Karpas-422 (cell line): ENCODE results near the gene DKC1. TPM values are rescaled to one million over a fixed set of nuclear protein-coding genes. Genes with fewer than 3 reads are reported as not detected.

Source experiments
- DNase-seq: peaks from one replicate; pipeline ENCODE4 v3.0.0-alpha.2; 2015
- H2AFZ ChIP-seq: fragments of 200-600 bp; sonication (generic); 2 replicates; pipeline ENCODE4 v1.6.1; 2014; ENCODE audit warnings: antibody characterized with exemption, low read length, mixed read lengths
- H3K27ac ChIP-seq: fragments of 200-600 bp; sonication (generic); 2 replicates; pipeline ENCODE4 v1.5.1; 2014; ENCODE audit warnings: mild to moderate bottlenecking, low read length, moderate library complexity
- H3K27me3 ChIP-seq: fragments of 200-600 bp; sonication (generic); 2 replicates; pipeline ENCODE4 v1.6.1; 2014; ENCODE audit warnings: low read length, mixed read lengths
- H3K36me3 ChIP-seq: fragments of 200-600 bp; sonication (generic); 2 replicates; pipeline ENCODE4 v1.6.1; 2014; ENCODE audit warnings: low read length, mixed read lengths; ENCODE audit not compliant: insufficient read depth
- H3K4me1 ChIP-seq: fragments of 200-600 bp; sonication (generic); 2 replicates; pipeline ENCODE4 v1.6.1; 2014; ENCODE audit warnings: mild to moderate bottlenecking, low read length, mixed read lengths
- H3K4me2 ChIP-seq: fragments of 200-600 bp; sonication (generic); 2 replicates; pipeline ENCODE4 v1.6.1; 2014; ENCODE audit warnings: low read length, low read depth, mild to moderate bottlenecking; ENCODE audit not compliant: poor library complexity, severe bottlenecking
- H3K4me3 ChIP-seq: fragments of 200-600 bp; sonication (generic); 2 replicates; pipeline ENCODE4 v1.5.1; 2014; ENCODE audit warnings: mild to moderate bottlenecking, antibody characterized with exemption, low read length, mixed read lengths
- H3K79me2 ChIP-seq: fragments of 200-600 bp; sonication (generic); 2 replicates; pipeline ENCODE4 v1.6.1; 2014; ENCODE audit warnings: mild to moderate bottlenecking, low read length, mixed read lengths
- H3K9ac ChIP-seq: fragments of 200-600 bp; sonication (generic); 2 replicates; pipeline ENCODE4 v1.6.0; 2014; ENCODE audit warnings: low read length
- H3K9me2 ChIP-seq: fragments of 200-600 bp; sonication (generic), shearing (Covaris generic); replicated peaks from 2 replicates; pipeline ENCODE4 v1.6.0; 2014; ENCODE audit warnings: mild to moderate bottlenecking, low read length, moderate library complexity; ENCODE audit not compliant: insufficient read depth
- H3K9me3 ChIP-seq: fragments of 300-700, 200-600 bp; sonication (generic); 2 replicates; pipeline ENCODE4 v1.6.1; 2014; ENCODE audit warnings: low read length, mixed read lengths
- H4K20me1 ChIP-seq: fragments of 200-600 bp; sonication (generic); 2 replicates; pipeline ENCODE4 v1.6.1; 2014; ENCODE audit warnings: mild to moderate bottlenecking, antibody characterized with exemption, low read length, low read depth; ENCODE audit not compliant: insufficient read depth
- total RNA-seq: library from RNA; depleted of rRNA; stranded (reverse); fragments of >200 nt; shearing (Covaris generic); gene quantifications from 2 replicates; pipeline ENCODE4 v1.2.3, GENCODE V29; 2014; ENCODE audit warnings: low replicate concordance

Gene DKC1
- total RNA-seq, 1 experiment from 2014 or later: 58.6 TPM

DNA sequence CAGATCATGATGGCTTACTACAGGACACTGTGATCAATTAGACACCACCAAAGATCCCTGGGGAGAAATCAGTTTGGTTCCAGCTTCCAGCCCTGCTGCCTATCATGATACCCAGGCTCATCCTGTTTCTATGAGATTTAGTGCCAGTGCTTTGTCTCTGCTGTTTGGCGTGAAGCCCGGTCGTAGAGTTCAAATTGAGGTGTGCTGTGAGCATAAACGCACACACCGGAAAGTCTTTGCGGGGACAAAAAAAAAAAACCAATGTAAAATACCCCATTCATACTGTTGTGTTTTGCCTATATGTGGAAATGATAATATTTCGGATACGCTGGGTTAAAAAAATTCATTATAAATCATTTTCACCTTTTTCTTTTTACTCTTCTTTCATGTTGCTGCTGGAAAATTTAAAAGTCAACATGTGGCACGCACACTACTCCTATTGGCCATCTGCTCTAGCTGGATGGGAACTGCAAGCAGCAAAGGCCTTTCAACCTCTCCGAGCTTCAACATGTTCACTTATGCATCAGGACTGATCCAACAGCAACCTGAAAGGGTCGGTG is 607 bp upstream of the DKC1 start:
- DNase-seq: no peak
- H3K9ac ChIP-seq: peak overlapping the region; percentile 71

DNA sequence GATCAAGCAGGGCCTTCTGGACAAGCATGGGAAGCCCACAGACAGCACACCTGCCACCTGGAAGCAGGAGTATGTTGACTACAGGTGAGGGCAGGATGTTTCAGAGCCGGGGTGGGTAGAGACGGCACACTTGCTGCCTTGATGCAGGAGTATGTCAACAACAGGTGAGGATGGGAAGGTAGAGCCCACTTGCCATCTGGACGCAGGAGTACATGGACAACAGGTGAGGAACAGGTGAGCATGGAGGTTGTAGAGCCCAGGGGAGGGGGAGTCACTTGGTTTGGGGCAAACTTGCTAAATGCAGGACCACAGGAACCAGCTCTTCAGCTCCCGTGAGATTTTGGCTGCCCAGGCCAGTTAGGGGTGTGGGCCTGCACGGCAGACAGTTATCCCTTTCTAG is 12.0 kb downstream of the DKC1 start:
- no peaks in the 10 kb centered on the region for H3K27me3 ChIP-seq
- no peaks in the 10 kb centered on the region for H3K4me1 ChIP-seq
- no peak for DNase-seq
- H3K4me3 ChIP-seq: no peak overlapping the region
- H2AFZ ChIP-seq: no peak overlapping the region
- H3K36me3 ChIP-seq: peaks cover 20% of the 10 kb centered on the region; the same call in 1 of the 2 replicates
- H3K9me2 ChIP-seq: no peaks in the 10 kb centered on the region
- no peak overlapping the region for H3K9ac ChIP-seq
- H3K79me2 ChIP-seq: 0 out of 2 replicates have a peak, but pooled peaks cover 3% of the 10 kb centered on the region
- no peaks in the 10 kb centered on the region for H3K9me3 ChIP-seq
- no peak overlapping the region for H3K4me2 ChIP-seq
- peaks cover 14% of the 10 kb centered on the region; the same call in 1 of the 2 replicates for H4K20me1 ChIP-seq
- no peak overlapping the region for H3K27ac ChIP-seq

More for the DNA sequence above, 607 bp upstream of the DKC1 start:
- Histone ChIP-seq H3K9me3 (no peaks in the 10 kb centered on the region), H3K27me3 (no peaks in the 10 kb centered on the region), H3K9me2 (no peaks in the 10 kb centered on the region), H3K79me2 (peaks cover 31% of the 10 kb centered on the region), H3K4me1 (peaks cover 14% of the 10 kb centered on the region), H2AFZ (0 out of 2 replicates have a peak overlapping the region, but pooled peaks have one; percentile 73), H3K4me3 (peak overlapping the region; percentile 65), H3K4me2 (peak overlapping the region; percentile 76), H3K36me3 (peaks cover 23% of the 10 kb centered on the region), H4K20me1 (peaks cover 9% of the 10 kb centered on the region; the same call in 1 of the 2 replicates), H3K27ac (peak overlapping the region; percentile 75)

DNA sequence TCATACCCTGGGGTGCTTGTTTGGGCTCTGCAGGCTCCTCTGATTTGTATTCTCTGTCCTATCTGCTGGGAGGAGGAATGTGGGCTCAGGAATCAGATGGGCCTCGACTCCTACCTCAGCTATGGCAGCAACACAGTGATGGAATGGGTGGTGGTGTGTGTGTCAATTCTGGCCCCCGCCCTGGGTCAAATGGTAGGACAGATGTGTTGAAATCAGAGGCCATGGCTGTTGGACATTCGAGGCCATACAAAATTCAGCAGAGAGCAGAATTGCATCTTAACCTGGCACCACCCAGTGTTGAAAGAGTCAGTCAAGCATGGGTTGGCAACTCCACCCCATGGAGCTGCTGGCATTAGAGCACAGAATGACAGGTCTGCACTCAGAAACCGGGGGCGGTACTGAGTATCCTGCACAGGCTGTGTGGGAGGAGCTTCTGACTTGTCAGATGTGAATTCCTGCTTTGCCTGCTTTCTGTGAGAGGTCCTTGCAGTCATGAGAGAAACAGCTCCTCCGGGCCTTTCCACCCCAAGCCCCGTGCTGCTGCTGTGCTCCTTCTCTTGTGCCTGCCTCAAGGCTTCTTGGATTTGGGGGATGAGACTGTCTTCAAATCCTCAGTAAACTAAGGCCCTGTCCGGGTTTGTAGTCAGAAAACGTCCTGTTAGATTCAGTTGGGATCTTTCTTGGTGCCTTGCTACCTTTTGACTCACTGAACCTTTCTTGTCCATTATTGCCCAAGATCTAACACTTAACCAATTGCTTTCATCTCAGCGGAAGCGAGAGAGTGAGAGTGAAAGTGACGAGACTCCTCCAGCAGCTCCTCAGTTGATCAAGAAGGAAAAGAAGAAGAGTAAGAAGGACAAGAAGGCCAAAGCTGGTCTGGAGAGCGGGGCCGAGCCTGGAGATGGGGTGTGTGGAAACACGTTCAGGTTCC is 13.0 kb downstream of the DKC1 start:
- peaks cover 18% of the 10 kb centered on the region; the same call in 1 of the 2 replicates for H3K36me3 ChIP-seq
- no peaks in the 10 kb centered on the region for H3K9me2 ChIP-seq

DNA sequence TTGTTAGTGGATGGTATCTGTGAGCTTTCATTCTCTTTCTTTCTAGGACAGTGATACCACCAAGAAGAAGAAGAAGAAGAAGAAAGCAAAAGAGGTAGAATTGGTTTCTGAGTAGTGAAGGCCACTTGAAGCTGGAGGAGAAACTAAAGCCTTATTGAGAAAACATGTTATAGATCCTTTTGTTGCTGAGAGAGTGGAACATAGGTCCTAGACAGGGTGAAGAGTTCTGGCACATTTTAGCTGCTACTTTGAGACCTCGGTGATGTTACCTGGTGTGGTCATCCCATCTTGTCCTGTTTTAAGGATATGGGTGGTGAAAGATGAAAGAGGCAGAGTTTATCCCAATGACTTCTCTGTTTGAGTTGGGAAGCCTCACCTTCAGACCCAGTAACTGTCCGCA is 14.1 kb downstream of the DKC1 start:
- H3K27me3 ChIP-seq: no peaks in the 10 kb centered on the region
- H3K36me3 ChIP-seq: peaks cover 15% of the 10 kb centered on the region; the same call in 1 of the 2 replicates
- no peak overlapping the region for H3K9ac ChIP-seq
- DNase-seq: no peak
- H3K4me3 ChIP-seq: no peak overlapping the region
- no peaks in the 10 kb centered on the region for H3K9me3 ChIP-seq
- H4K20me1 ChIP-seq: peaks cover 9% of the 10 kb centered on the region; the same call in 1 of the 2 replicates
- no peak overlapping the region for H2AFZ ChIP-seq
- H3K9me2 ChIP-seq: no peaks in the 10 kb centered on the region
- no peak overlapping the region for H3K4me2 ChIP-seq
- no peaks in the 10 kb centered on the region for H3K4me1 ChIP-seq
- H3K27ac ChIP-seq: no peak overlapping the region
- H3K79me2 ChIP-seq: no peaks in the 10 kb centered on the region

More for the DNA sequence above, 13.0 kb downstream of the DKC1 start:
- Histone ChIP-seq H2AFZ (no peak overlapping the region), H3K4me1 (no peaks in the 10 kb centered on the region), H3K27me3 (no peaks in the 10 kb centered on the region), H3K4me2 (no peak overlapping the region), H3K79me2 (no peaks in the 10 kb centered on the region), H3K9me3 (no peaks in the 10 kb centered on the region), H3K4me3 (no peak overlapping the region), H4K20me1 (peaks cover 14% of the 10 kb centered on the region; the same call in 1 of the 2 replicates), H3K27ac (no peak overlapping the region), H3K9ac (no peak overlapping the region)
- DNase-seq: no peak

DNA sequence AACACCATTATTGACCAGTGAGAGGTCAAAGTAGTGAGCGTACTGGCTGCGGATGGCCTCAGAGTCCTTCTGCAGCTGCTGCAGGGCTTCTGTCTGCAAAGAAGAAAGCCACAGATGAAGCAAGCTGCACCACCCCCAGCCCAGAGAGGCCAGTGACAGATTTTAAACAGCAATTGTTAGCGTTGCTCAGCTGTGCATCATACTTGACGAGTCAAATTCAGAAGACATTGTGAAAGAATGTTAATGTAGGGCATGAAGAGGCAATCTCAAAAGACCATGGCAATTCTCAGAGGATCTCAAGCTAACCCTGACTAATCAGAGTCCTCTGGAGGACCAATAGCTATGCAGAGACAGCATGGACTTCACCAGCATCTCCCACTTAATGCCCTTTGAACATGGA is 16.6 kb downstream of the DKC1 start:
- H3K4me1 ChIP-seq: peaks cover 6% of the 10 kb centered on the region; the same call in 1 of the 2 replicates
- no peaks in the 10 kb centered on the region for H3K9me3 ChIP-seq
- H2AFZ ChIP-seq: no peak overlapping the region
- H3K4me2 ChIP-seq: no peak overlapping the region
- no peaks in the 10 kb centered on the region; the same call in 1 of the 2 replicates for H4K20me1 ChIP-seq
- no peak overlapping the region for H3K9ac ChIP-seq
- H3K9me2 ChIP-seq: no peaks in the 10 kb centered on the region
- peaks cover 6% of the 10 kb centered on the region; the same call in 1 of the 2 replicates for H3K36me3 ChIP-seq
- H3K4me3 ChIP-seq: no peak overlapping the region
- H3K27ac ChIP-seq: no peak overlapping the region
- no peaks in the 10 kb centered on the region for H3K27me3 ChIP-seq
- no peaks in the 10 kb centered on the region for H3K79me2 ChIP-seq
- DNase-seq: no peak

DNA sequence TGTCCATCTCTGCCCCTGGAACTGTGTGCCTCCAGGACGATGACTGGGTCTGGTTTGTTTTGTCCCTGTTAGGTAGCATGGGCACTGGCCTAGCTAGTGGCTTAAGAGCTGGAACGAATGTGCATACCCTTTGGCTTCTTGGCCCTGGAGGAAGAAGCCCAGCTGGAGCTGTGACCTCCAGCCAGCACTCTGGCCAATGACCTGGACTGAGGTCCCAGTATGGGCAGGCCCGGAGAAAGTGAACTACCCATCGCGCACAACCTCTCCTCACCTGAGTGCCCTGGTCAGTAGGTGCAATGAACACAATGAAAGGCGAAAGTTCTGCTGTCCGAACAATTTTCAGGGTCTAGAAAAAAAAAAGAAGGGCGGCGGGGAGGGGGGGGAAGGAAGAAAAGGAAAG is 18.3 kb downstream of the DKC1 start:
- H2AFZ ChIP-seq: no peak overlapping the region
- no peaks in the 10 kb centered on the region for H3K9me3 ChIP-seq
- H3K4me1 ChIP-seq: peaks cover 6% of the 10 kb centered on the region; the same call in 1 of the 2 replicates
- H3K4me3 ChIP-seq: no peak overlapping the region
- H3K9me2 ChIP-seq: no peaks in the 10 kb centered on the region
- no peaks in the 10 kb centered on the region for H3K27me3 ChIP-seq
- no peaks in the 10 kb centered on the region for H3K79me2 ChIP-seq
- no peak overlapping the region for H3K4me2 ChIP-seq
- DNase-seq: no peak
- peaks cover under 1% of the 10 kb centered on the region; the same call in 1 of the 2 replicates for H3K36me3 ChIP-seq
- no peaks in the 10 kb centered on the region; the same call in 1 of the 2 replicates for H4K20me1 ChIP-seq
- H3K9ac ChIP-seq: no peak overlapping the region
- no peak overlapping the region for H3K27ac ChIP-seq

DNA sequence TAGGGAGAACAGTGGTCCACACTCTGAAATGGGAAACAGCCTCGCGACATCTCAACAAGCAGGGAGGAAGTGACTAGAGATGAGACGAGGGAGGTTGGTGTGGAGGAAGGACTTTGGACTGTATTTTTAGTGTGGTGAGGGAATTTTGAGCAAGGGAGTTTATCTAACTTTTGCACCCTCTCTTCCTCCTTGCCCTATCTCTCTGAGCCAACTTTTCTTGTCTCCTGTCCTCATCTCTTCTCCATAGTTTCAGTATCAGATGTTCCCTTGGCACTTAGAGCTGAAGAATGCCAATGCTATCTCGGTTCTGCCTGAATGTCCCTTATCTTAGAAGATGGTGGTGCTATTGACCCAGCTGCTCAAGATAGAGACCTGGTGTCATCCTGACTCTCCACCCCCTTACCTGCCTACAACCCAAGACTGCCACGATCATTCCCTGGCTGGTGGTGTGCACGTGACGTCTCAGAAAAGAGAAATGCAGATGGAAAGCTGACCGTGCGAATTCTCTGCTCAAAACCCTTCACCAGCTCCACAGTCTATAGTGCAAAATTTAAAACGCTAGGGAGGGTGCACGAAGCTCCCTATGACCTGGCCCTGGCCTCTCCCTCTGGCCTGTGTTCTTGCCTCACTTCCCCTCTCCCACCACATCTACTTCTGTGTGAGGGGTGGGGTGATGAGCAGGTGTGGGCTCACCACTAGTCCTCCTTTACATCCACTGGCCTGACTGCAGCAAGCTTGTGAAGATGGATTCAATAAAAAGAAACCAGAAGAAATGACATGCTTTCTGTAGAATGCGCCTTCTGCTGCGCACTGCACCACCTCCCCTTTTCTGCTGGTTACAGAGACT is 21.7 kb downstream of the DKC1 start:
- Histone ChIP-seq H3K36me3 (no peaks in the 10 kb centered on the region), H2AFZ (no peak overlapping the region), H3K4me3 (no peak overlapping the region), H3K4me2 (peak overlapping the region; percentile 27), H3K4me1 (peaks cover 6% of the 10 kb centered on the region; the same call in 1 of the 2 replicates), H3K79me2 (no peaks in the 10 kb centered on the region), H3K9me2 (no peaks in the 10 kb centered on the region), H3K9ac (no peak overlapping the region), H3K9me3 (no peaks in the 10 kb centered on the region), H4K20me1 (no peaks in the 10 kb centered on the region), H3K27me3 (no peaks in the 10 kb centered on the region), H3K27ac (no peak overlapping the region)
- DNase-seq: no peak
